Fibroblast of skin of left biceps (primary cell): Measurements from ENCODE around the gene MAN2B1.
"Not testable (repeated sequence)": the region's sequence is repeated elsewhere in the genome, so short reads cannot be mapped to it uniquely, and the experiment has no call there.

Source experiments
- DNase-seq, 2 experiments: peaks; one replicate each; pipeline ENCODE4 v3.0.0-alpha.2; 2013; ENCODE audit warnings: low read depth in 2 of 2

MAN2B1 gene

GRCh38 chr19:12666265-12667048 is at the start of gene MAN2B1, which contains the start of gene WDR83:
TSS of gene MAN2B1 (minus strand) at chr19:12666742. CDS start at chr19:12666701, 41 bp downstream.
TSS of gene WDR83 (plus strand) at chr19:12666807. CDS start at chr19:12669791, 2,984 bp downstream.
- DNase-seq = no peak

- no peak for DNase-seq
These were observed 49.4 kb upstream of the MAN2B1 start for GRCh38 chr19:12715929-12716328.

- DNase-seq = no peak
These were observed 48.6 kb upstream of the MAN2B1 start for GRCh38 chr19:12715102-12715501.

- not testable (repeated sequence) for DNase-seq
These were observed 46.8 kb upstream of the MAN2B1 start for GRCh38 chr19:12713304-12713703.

- DNase-seq = not testable (repeated sequence)
These were observed 45.5 kb upstream of the MAN2B1 start for GRCh38 chr19:12712077-12712476.

- DNase-seq = no peak
These were observed 44.6 kb upstream of the MAN2B1 start for GRCh38 chr19:12711187-12711586.

- no peak for DNase-seq
These were observed 42.1 kb upstream of the MAN2B1 start for GRCh38 chr19:12708641-12709040.

GRCh38 chr19:12706332-12706718 is 39.8 kb upstream of the MAN2B1 start:
- DNase-seq = no peak

- no peak for DNase-seq
These were observed 39.3 kb upstream of the MAN2B1 start for GRCh38 chr19:12705654-12706331.

GRCh38 chr19:12705169-12705568 is 38.6 kb upstream of the MAN2B1 start:
- no peak for DNase-seq

- no peak for DNase-seq
These were observed 36.5 kb upstream of the MAN2B1 start for GRCh38 chr19:12703046-12703445.

- DNase-seq = no peak
These were observed 35.2 kb upstream of the MAN2B1 start for GRCh38 chr19:12701596-12702282.

- no peak for DNase-seq
These were observed 31.6 kb upstream of the MAN2B1 start for GRCh38 chr19:12698138-12698537.

GRCh38 chr19:12697425-12697824 is 30.9 kb upstream of the MAN2B1 start:
- not testable (repeated sequence) for DNase-seq

GRCh38 chr19:12696366-12697335 is 30.1 kb upstream of the MAN2B1 start, which contains the start of gene FBXW9:
TSS of gene FBXW9 (minus strand) at chr19:12696631. CDS start at chr19:12696581, 50 bp downstream.
- peak; percentile 85 to 89 for DNase-seq

- DNase-seq = no peak
These were observed 29.4 kb upstream of the MAN2B1 start for GRCh38 chr19:12695997-12696365.

- no peak for DNase-seq
These were observed 29.0 kb upstream of the MAN2B1 start for GRCh38 chr19:12695514-12695913.

GRCh38 chr19:12695096-12695495 is 28.6 kb upstream of the MAN2B1 start:
- no peak for DNase-seq

- DNase-seq = no peak
These were observed 28.1 kb upstream of the MAN2B1 start for GRCh38 chr19:12694641-12695040.

- DNase-seq = no peak
These were observed 26.4 kb upstream of the MAN2B1 start for GRCh38 chr19:12692960-12693359.

GRCh38 chr19:12689581-12690216 is 23.2 kb upstream of the MAN2B1 start:
- DNase-seq = no peak
